GM12878 (cell line): ENCODE results near the gene MAMLD1. TPM values are rescaled to one million over a fixed set of nuclear protein-coding genes. Genes with fewer than 3 reads are reported as not detected.

Experiments used
- ATAC-seq: fragments of 200-7000 bp; cut with Tn5 transposase; 3 replicates; pipeline ENCODE4 v1.9.1; 2020; ENCODE audit warnings: mild to moderate bottlenecking, moderate library complexity
- BruUV-seq: library from RNA; stranded (reverse); fragments of 400-500 nt; replicated peaks from 2 replicates; lab custom pipeline; 2021; lab: Mats Ljungman, UMichigan
- CTCF ChIA-PET: fragments of 300-600 bp; sonication (Branson Sonifier 250); formaldehyde crosslinking; extraction: SDS; loops from one replicate; lab custom pipeline; 2021; ENCODE audit warnings: inconsistent platforms; lab: Yijun Ruan, JAX
- POLR2A ChIA-PET: fragments of 350-600 bp; formaldehyde crosslinking; extraction: SDS; loops from one replicate; lab custom pipeline; 2021; ENCODE audit warnings: inconsistent platforms; lab: Charles Lee
- RAD21 ChIA-PET: fragments of 300-600 bp; sonication (Branson Sonifier 250); formaldehyde crosslinking; loops from one replicate; lab custom pipeline; 2023; ENCODE audit warnings: antibody characterized with exemption; ENCODE audit not compliant: unreplicated experiment; lab: Charles Lee
- SMC1A ChIA-PET: fragments of 300-600 bp; sonication (Branson Sonifier 250); formaldehyde crosslinking; loops from one replicate; lab custom pipeline; 2023; ENCODE audit not compliant: unreplicated experiment, uncharacterized antibody; lab: Charles Lee
- DNase-seq: peaks from one replicate; pipeline ENCODE4 v3.0.0-alpha.2; 2011; ENCODE audit warnings: low read depth, low spot score
- FAIRE-seq: peaks from 3 replicates; lab custom pipeline; 2011; peaks lifted over from hg19 to GRCh38; lab: Jason Lieb, UNC
- H2AFZ ChIP-seq: 2 replicates; pipeline ENCODE4 v1.6.0; 2011; ENCODE audit warnings: low read depth, low read length, control low read depth; ENCODE audit not compliant: control insufficient read depth
- H3K27ac ChIP-seq: 2 replicates; pipeline ENCODE4 v1.5.1; 2011; ENCODE audit warnings: control low read depth; ENCODE audit not compliant: control insufficient read depth, insufficient read depth
- H3K27me3 ChIP-seq, 2 experiments: replicated peaks in 1 of 2; 2 replicates each; pipeline versions ENCODE4 v1.6.0 to v1.6.1; 2011; ENCODE audit warnings: low read length in 1 of 2; ENCODE audit not compliant: control insufficient read depth in 2 of 2, insufficient read depth in 2 of 2
- H3K36me3 ChIP-seq, 2 experiments: 2 replicates each; pipeline ENCODE4 v1.5.1; 2011; ENCODE audit warnings: low read length in 1 of 2; ENCODE audit not compliant: control insufficient read depth in 2 of 2, insufficient read depth in 2 of 2
- H3K4me1 ChIP-seq: 2 replicates; pipeline ENCODE4 v1.6.1; 2011; ENCODE audit warnings: mild to moderate bottlenecking, low read length, moderate library complexity, mixed read lengths; ENCODE audit not compliant: control insufficient read depth, insufficient read depth
- H3K4me2 ChIP-seq: 2 replicates; pipeline ENCODE4 v1.6.0; 2011; ENCODE audit warnings: control low read depth; ENCODE audit not compliant: control insufficient read depth, insufficient read depth
- H3K4me3 ChIP-seq: fragments of 200-600 bp; sonication (generic); 2 replicates; pipeline ENCODE4 v1.5.1; 2016
- H3K79me2 ChIP-seq: 2 replicates; pipeline ENCODE4 v1.6.0; 2011; ENCODE audit warnings: low read length; ENCODE audit not compliant: control insufficient read depth, insufficient read depth
- H3K9ac ChIP-seq: 2 replicates; pipeline ENCODE4 v1.8.0; 2011; ENCODE audit warnings: low read length, control low read depth, mixed read lengths; ENCODE audit not compliant: control insufficient read depth, insufficient read depth
- H3K9me3 ChIP-seq: replicated peaks from 3 replicates; pipeline ENCODE4 v1.5.1; 2011; ENCODE audit warnings: mild to moderate bottlenecking, low read length; ENCODE audit not compliant: control insufficient read depth, insufficient read depth
- H4K20me1 ChIP-seq: 2 replicates; pipeline ENCODE4 v1.6.0; 2011; ENCODE audit not compliant: control insufficient read depth, insufficient read depth
- CHD2 ChIP-seq: IDR thresholded peaks from 2 replicates; pipeline ENCODE4 v1.6.1; 2011; ENCODE audit warnings: low read depth, low read length, improper control_type of control experiment, borderline replicate concordance
- HDAC2 ChIP-seq: fragments of 200-600 bp; sonication (generic); IDR thresholded peaks from 2 replicates; pipeline ENCODE4 v1.6.1; 2017
- MTA3 ChIP-seq: IDR thresholded peaks from 2 replicates; pipeline ENCODE4 v1.6.1; 2012; ENCODE audit warnings: low read length, inconsistent platforms, borderline replicate concordance
- PKNOX1 ChIP-seq: fragments of 450-650 bp; IDR thresholded peaks from 2 replicates; pipeline ENCODE4 v1.6.1; 2016; ENCODE audit warnings: mild to moderate bottlenecking
- YBX1 ChIP-seq: fragments of 450-650 bp; IDR thresholded peaks from 2 replicates; pipeline ENCODE4 v1.6.1; 2016; ENCODE audit warnings: antibody characterized with exemption
- WGBS: methylation state at CpG from one replicate; pipeline ENCODE4 v1.1.6; 2016; ENCODE audit warnings: low lambda C conversion rate; ENCODE audit not compliant: insufficient replicate concordance, insufficient coverage; ENCODE audit errors: missing lambda C conversion rate; 5-methylcytosine and 5-hydroxymethylcytosine counted together
- in situ Hi-C: fragments of 300-500 bp; cut with MboI; formaldehyde crosslinking; loops from 9 replicates; pipeline ENCODE4 v1.14.3; 2018; ENCODE audit warnings: mixed read lengths
- intact Hi-C: fragments of 100-400 bp; cut with micrococcal nuclease; formaldehyde crosslinking; loops from one replicate; pipeline ENCODE4 v1.14.2; 2022; ENCODE audit not compliant: unreplicated experiment
- polyA plus RNA-seq, 11 experiments: library from polyadenylated mRNA; depleted of rRNA in 4 of 11; unstranded in 6 of 11; stranded (reverse) in 5 of 11; fragments of >200 nt; fragmentation: Nextera tagmentation in 4 of 11; fragmentation: Illumina TruSeq in 1 of 11; extraction: Ambion mirVana in 4 of 11; extraction: Trizol in 1 of 11; gene quantifications; 1 replicate in 1 of 11; 2 replicates in 10 of 11; pipeline versions ENCODE4 v1.2.1 to v1.2.3, GENCODE V29; 2011 to 2016; ENCODE audit warnings: inconsistent platforms in 2 of 11, missing spikeins in 2 of 11, low read depth in 1 of 11
- total RNA-seq, 4 experiments: library from RNA; depleted of rRNA in 3 of 4; stranded (reverse); fragments of >200 nt in 3 of 4; fragmentation: Illumina TruSeq in 1 of 4; extraction: Trizol in 1 of 4; gene quantifications; 2 replicates each; pipeline versions ENCODE4 v1.2.1 to v1.2.3, GENCODE V29; 2013 to 2021
- TF ChIP-seq, protein P1 (sequence below), 3 experiments: IDR thresholded peaks in 2 of 3; conservative IDR thresholded peaks in 1 of 3; 2 replicates each; pipeline ENCODE4 v1.5.1; 2011; ENCODE audit warnings: low read depth in 3 of 3, low read length in 3 of 3, mild to moderate bottlenecking in 3 of 3, control low read depth in 2 of 3, moderate library complexity in 2 of 3, inconsistent platforms in 1 of 3, mixed read lengths in 1 of 3; ENCODE audit not compliant: control insufficient read depth in 2 of 3, insufficient read depth in 1 of 3; ENCODE audit errors: extremely low read depth in 1 of 3
- TF ChIP-seq, protein P2 (sequence below): fragments of 450-650 bp; formaldehyde crosslinking; IDR thresholded peaks from 2 replicates; pipeline ENCODE4 v1.4.0; 2020; ENCODE audit warnings: mild to moderate bottlenecking, moderate library complexity

MAMLD1 gene
- total and polyA plus RNA-seq, 10 of the 15 experiments (the other 5 are each of a cell fraction or from before 2014, with no cell fraction given) = 0.03 to 0.05 TPM; not detected in 8

- intact Hi-C loops = no loop called here
- Histone ChIP-seq H3K27me3 (no peaks in the 10 kb centered on the region; a peak in 1 of 4 replicates), H3K27ac (no peak overlapping the region), H3K4me1 (no peaks in the 10 kb centered on the region), H3K36me3 (no peaks in the 10 kb centered on the region), H3K9me3 (no peaks in the 10 kb centered on the region), H3K4me2 (no peak overlapping the region), H3K4me3 (no peak overlapping the region), H3K9ac (no peak overlapping the region), H4K20me1 (no peaks in the 10 kb centered on the region), H3K79me2 (no peaks in the 10 kb centered on the region)
- WGBS = 3% methylated on average over 4 of the region's 4 CpGs
- ATAC-seq (peak; percentile 54; the same call in 2 of the 3 replicates), FAIRE-seq (no peak), DNase-seq (no peak)
- RAD21 ChIA-PET = no interaction called here
- BruUV-seq = no TSS peak
- SMC1A ChIA-PET = no interaction called here
- POLR2A ChIA-PET = no interaction called here
- CTCF ChIA-PET = no interaction called here
- TF ChIP-seq, protein P1, sequence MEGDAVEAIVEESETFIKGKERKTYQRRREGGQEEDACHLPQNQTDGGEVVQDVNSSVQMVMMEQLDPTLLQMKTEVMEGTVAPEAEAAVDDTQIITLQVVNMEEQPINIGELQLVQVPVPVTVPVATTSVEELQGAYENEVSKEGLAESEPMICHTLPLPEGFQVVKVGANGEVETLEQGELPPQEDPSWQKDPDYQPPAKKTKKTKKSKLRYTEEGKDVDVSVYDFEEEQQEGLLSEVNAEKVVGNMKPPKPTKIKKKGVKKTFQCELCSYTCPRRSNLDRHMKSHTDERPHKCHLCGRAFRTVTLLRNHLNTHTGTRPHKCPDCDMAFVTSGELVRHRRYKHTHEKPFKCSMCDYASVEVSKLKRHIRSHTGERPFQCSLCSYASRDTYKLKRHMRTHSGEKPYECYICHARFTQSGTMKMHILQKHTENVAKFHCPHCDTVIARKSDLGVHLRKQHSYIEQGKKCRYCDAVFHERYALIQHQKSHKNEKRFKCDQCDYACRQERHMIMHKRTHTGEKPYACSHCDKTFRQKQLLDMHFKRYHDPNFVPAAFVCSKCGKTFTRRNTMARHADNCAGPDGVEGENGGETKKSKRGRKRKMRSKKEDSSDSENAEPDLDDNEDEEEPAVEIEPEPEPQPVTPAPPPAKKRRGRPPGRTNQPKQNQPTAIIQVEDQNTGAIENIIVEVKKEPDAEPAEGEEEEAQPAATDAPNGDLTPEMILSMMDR (IDR thresholded peaks at IDR 0.05 in 2 of 3, conservative IDR thresholded peaks at IDR 0.05 in 1 of 3; ENCODE audit: control insufficient read depth in 2 of 3, extremely low read depth in 1 of 3, insufficient read depth in 1 of 3, low read depth in 3 of 3, low read length in 3 of 3) = peak in 2 of 3 experiments; percentile 17 to 26; a peak in 2 of 6 replicates
- TF ChIP-seq PKNOX1 = no peak
- no peak for TF ChIP-seq MTA3
- TF ChIP-seq YBX1 = no peak
- no peak for TF ChIP-seq HDAC2
- TF ChIP-seq, protein P2, sequence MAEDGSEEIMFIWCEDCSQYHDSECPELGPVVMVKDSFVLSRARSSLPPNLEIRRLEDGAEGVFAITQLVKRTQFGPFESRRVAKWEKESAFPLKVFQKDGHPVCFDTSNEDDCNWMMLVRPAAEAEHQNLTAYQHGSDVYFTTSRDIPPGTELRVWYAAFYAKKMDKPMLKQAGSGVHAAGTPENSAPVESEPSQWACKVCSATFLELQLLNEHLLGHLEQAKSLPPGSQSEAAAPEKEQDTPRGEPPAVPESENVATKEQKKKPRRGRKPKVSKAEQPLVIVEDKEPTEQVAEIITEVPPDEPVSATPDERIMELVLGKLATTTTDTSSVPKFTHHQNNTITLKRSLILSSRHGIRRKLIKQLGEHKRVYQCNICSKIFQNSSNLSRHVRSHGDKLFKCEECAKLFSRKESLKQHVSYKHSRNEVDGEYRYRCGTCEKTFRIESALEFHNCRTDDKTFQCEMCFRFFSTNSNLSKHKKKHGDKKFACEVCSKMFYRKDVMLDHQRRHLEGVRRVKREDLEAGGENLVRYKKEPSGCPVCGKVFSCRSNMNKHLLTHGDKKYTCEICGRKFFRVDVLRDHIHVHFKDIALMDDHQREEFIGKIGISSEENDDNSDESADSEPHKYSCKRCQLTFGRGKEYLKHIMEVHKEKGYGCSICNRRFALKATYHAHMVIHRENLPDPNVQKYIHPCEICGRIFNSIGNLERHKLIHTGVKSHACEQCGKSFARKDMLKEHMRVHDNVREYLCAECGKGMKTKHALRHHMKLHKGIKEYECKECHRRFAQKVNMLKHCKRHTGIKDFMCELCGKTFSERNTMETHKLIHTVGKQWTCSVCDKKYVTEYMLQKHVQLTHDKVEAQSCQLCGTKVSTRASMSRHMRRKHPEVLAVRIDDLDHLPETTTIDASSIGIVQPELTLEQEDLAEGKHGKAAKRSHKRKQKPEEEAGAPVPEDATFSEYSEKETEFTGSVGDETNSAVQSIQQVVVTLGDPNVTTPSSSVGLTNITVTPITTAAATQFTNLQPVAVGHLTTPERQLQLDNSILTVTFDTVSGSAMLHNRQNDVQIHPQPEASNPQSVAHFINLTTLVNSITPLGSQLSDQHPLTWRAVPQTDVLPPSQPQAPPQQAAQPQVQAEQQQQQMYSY (CRISPR knock-in tag) = no peak
- TF ChIP-seq CHD2 = no peak
- TF ChIP-seq, all 136 proteins: peak for 1
- in situ Hi-C loops = no loop called here
- no peak overlapping the region for H2AFZ ChIP-seq
These were observed 42.5 kb downstream of the MAMLD1 start for GRCh38 chrX:150405576-150405975.
